Adrenal gland (tissue), 5 donors: ENCODE measurements around the gene CEP95.

Experiments used
- CTCF ChIP-seq, 6 experiments: fragments of 450-650 bp in 4 of 6; fragments of 200-600 bp in 2 of 6; sonication (generic) in 1 of 6; IDR thresholded peaks; 1 replicate in 5 of 6; 2 replicates in 1 of 6; pipeline versions ENCODE4 v1.5.1 to v1.8.0; 2016 to 2021; ENCODE audit warnings: antibody characterized with exemption in 6 of 6, mild to moderate bottlenecking in 2 of 6, moderate library complexity in 1 of 6
- POLR2A ChIP-seq, 2 donors: fragments of 450-650 bp; IDR thresholded peaks; one replicate each; pipeline ENCODE4 v1.6.1; 2017; ENCODE audit warnings: antibody characterized with exemption in 2 of 2, mild to moderate bottlenecking in 2 of 2, moderate library complexity in 1 of 2
- donor health status: DM: no; HTN: no; CAD: no.

GRCh38 chr17:64502021-64502420 lies 4.8 kb upstream of the CEP95 start:
- TF ChIP-seq CTCF (IDR thresholded peaks at IDR 0.05) (no peak), POLR2A (IDR thresholded peaks at IDR 0.05) (no peak)
